Activated CD4-positive, CD25-positive, alpha-beta regulatory T cell treated with anti-CD3 and anti-CD28 coated beads, Interleukin-2, amount 50 U/mL, for 72 hours (primary cell): Measurements from ENCODE around the gene PRUNE2.

Experiments
- DNase-seq: peaks from one replicate; pipeline ENCODE4 v3.0.0; 2021

PRUNE2 gene

DNA sequence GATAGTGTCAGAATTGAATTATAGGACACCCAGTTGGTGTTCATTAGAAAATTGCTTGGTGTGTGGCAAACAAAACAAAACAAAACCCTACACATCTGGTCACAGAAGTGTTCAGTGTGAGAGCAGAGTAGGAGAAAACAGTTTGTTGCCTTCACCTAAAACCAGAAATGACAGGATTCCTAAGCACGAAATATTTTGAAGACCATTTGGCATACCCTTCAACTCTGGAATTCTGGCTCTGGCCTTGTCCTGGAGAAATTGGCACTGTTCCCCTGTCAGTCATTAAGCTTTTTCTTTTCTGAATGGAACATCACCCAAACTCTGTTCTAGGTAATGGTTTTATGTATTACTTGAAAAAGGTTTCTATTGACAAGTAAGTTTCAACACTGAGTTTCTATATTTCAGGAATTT is 251.9 kb downstream of the PRUNE2 start:
- no peak for DNase-seq

DNA sequence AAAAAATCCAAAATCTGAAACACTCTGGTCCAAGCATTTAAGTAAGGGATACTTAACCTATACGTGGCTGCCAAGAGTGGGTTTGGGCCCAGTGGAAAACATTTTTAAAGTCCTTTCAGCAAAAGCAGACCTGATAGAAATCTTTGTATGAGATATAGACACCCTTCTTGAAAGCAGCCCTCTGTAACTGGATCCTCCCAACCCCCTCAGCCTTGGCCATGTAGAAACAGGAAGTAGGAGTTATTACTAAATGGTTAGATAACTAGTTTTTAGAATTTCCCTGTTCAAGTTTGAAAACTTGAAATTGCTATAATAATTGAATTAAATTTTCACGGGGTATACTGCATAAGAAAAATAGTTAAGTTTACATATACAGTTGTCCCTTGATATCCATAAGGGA is 253.0 kb downstream of the PRUNE2 start:
- no peak for DNase-seq

DNA sequence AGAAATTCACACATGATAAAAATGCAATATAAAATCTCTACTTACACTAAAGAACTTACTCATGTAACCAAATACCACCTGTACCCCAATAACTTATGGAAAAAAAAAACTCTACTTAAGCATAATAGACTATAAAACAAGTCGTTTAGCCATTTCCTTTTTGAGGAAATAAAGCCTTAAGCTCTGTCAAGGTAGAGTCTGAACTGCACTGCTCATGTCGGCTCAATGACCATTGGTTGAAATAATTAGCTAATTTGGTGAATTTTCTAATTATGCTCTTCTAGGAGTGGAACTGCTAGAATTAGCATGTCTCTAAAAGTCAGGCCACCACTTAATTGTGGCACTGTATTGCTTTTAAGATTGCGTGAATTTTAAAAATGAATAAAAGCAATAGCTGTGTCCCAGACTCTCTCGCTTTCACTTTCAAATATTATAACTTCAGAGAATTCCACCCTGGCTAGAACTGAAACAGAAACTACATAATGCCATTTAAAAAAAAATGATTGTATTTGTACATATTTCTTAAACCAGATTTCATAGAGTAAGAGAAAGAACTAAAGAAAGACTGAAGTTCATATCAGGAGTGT is 254.7 kb downstream of the PRUNE2 start:
- no peak for DNase-seq

DNA sequence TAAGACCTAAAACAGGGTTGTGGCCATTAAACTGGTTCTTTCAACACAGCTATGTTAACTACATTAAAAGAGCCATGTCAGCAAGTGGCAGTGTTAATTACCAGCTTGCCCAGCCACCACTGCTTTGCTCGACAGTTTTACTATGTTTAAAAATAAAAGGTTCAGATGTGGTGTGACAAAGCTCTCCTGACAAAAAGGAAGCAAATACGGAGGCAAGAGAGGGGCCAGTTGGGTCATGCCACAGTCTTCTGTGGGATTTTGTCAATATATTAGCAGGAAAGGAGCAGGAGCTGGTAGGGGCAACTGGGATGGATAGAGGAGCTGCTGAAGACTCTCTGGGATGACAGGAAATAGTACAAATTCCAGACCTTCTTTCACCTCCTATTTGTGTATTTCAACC is 255.2 kb downstream of the PRUNE2 start:
- no peak for DNase-seq

DNA sequence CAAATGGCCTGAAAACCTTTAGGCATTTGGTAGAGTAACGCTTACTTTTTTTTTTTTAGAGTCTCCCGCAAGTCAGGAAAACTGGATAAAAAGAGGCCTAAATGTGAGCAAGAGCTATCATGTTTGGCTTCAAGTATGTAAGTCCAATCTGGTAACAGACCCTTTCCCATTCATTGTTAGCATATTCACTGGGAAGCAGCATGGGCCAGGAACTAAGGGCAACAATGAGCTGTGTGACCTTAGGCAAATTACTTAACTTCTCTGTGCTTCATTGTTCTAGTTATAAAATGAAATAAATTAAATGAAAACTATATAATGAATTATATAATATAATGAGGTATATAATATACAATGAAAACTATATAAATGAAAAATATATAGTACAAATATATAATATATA is 256.0 kb downstream of the PRUNE2 start:
- no peak for DNase-seq

DNA sequence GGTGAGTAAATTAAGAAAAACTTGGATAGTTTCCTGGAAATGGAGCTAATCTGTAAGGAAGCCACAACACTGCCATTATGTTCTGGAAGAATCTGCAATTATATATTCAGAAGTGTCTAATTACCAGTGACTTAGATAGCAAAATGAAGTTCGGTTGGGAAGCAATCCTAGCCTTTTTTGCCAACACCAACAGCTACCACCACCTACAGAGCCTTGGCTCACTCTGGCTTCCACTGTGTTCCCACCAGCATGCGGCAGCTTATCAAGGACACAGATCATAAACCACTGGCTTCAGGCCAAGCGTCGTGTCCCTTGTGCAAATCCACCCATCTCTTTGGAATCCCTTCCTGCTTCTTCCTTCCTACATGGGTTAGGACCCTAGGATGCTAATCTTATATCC is 259.7 kb downstream of the PRUNE2 start:
- no peak for DNase-seq

DNA sequence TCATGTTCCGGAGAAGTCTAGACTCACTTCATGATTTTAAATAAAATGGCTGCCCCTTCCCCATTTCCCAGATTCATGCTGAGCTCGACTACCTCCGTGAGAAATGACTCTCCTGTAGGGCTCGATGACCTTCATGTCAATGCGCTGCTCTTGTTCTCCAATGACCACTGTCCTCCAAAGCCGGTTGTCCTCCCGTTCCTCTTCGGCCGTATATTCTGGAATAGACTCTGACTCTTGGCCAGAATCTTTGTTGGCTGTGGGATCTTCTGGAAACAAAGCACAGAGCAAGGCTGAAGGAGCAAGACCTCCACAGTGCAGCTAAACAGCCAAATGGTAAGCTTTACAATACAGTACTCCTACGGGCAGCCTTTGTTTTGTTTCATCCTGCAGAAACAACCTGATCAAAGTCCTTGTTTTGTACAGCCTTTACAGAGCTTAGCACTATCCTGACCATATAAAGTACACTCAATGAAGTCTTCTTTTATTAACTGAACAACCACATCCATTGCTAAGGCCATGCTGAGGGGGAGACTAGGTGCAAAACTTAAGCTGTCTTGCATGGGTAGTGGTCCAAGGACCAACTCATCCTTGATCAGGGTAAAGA is 261.2 kb downstream of the PRUNE2 start:
- DNase-seq: no peak

DNA sequence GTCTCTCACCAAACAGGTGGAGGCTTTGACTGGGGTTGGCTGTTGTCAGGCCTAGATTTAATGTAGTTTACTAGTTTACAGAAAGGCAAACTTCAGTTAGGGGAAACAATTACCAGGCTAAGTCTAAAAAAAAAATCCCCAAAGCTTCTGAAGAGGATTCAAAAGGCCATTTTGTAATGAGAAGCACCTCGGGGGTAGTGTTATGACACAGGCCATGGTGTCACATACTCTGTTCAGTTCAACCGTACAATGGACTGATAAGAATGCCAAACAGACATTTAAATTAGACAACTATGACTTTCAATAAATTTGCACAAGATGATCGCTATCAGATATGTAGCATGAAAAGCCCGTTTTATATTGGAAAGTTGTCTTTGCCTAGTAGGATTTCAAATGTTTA is 261.7 kb downstream of the PRUNE2 start:
- no peak for DNase-seq

DNA sequence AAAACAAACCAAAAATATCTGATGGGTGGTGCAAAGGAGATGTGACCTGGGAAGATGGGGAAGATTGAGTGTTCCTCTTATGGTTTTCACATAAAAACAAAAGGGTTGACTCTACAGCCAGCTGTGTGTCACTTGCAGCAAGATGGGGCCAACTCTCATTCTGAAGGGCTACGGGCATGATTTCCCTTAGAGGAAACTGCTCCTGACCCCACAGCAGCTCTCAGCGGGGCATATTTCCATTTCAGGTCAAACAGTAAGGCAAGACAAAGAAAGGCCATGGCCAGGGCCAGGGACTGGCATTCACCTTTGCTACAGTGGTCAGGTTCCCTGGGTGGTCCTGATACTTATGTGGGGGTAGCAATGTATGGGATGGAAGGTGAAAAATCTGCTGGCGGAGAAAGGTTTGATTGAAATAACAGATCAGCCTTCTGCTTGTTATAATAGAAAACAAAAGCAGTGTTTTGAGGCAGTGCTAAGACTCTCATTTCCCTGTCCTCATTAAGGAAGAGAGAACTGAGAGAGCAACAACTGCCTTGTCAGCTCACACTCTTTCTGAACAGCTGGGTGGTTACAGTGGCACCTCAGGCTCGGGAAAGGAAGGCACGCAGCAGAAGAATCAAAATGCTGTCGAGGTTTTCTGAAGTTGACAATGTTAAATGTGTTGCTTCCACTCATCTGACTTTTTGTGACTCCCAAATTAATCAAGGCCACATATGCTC is 262.4 kb downstream of the PRUNE2 start:
- DNase-seq: no peak

DNA sequence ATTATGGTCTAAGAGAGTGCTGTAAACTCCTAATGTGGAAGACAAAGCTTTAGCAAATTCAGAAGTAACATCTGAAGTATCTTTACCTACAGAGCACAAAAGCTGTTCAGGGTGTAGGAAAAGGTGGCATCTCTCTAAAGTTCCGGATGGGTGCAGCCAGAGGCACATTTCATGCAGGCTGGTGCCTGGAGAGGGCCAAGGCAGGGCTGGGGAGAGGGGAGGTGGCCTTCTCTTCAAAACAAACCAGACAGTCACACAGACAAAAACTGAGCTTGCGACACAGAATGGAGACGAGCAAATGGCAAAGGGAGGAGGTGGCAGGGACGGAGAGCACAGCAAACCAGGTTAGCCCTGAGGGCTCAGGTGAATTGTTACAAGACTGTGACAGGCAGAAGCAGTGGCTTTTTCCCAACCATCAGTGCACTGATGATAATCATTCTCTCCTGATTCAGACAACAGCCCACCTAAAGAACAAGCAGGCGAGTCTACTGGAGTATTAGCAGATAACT is 263.2 kb downstream of the PRUNE2 start:
- no peak for DNase-seq

DNA sequence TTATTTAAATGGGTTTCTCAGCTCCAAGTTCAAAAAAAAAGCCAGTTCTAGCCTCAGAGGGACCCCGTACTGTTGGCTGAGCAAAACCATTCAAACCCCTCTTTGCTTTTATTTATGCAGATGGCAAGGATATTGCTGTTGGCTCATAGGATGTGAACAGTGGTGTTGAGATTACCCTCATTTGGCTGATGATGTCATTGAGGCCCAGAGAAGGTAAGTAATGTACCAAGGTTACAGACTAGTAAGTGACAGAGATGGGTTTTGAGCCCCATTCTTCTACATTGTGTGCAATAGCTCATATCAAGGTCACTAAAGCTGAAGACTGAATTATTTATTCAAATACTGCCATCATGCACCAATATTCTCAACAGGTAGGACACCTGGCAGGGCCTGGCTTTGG is 263.8 kb downstream of the PRUNE2 start:
- DNase-seq: no peak

DNA sequence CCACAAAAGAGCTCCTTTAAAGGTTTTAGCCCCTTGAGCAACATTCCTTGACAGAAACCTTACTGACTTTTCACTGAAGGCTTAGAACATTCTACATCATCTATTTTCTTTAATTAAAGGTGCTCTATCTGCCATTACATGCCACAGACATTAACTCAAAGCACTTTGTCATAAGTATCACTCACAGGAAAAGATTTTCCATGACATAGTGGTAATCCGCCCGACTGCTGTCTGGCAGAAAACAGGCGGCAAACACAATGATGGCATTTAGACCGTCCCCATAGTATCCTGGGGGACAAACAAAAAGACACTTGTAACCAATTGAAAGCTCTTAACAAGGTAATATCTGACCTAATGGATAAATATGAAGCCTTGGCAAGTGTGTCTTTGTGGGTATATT is 267.9 kb downstream of the PRUNE2 start:
- no peak for DNase-seq

DNA sequence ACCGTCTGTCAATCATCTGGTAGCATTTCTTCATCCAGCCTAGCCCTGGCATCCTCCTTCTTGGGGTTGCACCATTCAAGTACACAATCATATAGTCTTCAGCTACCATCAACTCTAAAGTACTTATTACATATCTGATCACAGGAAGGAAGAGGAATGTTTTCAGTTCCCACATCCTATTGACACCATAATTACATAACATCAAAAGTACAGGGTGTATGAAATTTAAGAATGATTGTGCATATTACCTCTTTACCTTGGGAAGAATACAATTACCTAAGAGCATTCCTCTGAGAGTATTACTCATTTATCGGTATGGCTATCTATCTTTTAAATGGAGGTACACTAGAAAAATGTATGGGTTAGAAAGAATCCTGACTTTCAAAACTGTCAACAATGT is 268.5 kb downstream of the PRUNE2 start:
- no peak for DNase-seq

DNA sequence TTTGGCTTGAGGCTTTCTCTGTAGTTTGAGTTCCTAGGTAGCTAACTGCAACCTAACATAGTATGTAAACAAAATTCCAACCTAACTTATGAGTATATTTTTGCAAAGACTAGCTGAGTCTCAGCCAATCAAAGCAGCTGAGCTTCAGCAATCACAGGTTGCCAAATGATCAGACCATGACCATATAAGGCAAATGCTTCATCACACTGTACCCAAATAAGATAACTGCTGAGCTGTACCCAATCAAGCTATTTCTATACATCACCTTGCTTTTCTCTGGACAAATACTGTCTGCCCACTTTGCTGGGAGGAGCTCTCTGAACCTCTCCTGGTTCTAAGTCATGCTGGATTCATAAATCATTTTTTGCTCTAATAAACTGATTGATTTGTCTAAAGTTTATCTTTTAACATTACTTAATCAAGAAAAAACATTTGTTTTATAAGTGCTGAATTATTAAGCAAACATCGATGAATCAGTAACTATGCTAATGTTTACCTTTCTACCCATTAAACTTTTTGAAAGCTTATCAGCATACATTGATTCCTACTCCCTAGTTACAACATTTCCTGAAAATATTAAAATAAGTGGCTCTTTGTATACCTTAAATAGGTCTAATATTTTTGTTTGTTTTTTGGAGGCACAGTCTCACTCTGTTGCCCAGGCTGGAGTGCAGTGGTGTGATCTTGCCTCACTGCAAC is 271.4 kb downstream of the PRUNE2 start:
- no peak for DNase-seq

DNA sequence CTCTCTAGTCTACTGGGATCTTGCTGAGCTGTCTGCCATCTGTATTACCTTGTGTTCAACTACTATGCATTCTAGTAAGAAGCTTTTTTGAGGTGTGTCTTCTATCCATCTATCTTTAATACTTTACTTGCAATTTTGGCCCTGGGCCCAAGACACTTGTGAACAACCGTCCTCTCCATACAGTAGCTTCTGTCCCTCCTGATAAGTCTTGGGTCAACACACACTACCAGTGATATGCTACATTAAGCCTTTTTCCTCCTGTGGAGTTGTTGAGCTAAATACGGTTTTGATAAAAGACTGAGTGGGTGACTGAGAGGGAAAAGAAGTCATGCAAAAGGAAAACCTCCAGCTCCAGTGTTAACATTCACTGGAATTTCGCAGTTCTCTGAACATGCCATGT is 275.0 kb downstream of the PRUNE2 start:
- no peak for DNase-seq

DNA sequence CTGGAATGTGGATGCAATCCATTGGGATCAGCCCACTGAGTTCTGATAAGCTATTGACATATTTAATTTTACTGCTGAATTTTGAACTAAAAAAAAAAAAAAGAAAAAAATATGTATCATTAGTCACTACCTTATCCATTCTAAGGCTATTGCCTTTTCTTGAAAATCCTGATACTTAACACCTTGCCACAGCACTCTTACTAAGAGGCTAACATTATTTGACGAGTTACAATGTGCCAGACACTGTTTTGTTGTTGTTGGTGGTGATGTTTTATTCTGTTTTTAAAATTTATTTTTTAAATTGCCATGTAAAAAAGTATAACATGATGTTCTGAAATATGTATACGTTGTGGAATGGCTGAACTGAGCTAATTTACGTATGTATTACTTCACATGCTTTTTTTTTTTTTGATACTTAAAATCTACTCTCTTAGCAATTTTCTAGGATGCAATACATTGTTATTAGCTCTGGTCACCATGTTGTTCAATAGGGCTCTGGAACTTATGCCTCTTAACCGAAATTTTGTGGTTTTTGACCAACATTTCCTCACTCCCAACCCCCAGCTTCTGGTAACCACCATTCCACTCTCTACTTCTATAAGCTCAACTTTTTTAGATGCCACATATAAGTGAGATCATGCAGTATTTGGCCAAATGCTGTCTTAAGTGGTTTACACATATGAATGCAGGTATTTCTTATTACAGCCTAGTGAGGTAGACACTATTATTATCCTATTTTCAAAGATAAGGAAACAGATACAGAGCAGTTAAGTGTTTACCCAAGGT is 276.5 kb downstream of the PRUNE2 start:
- no peak for DNase-seq

DNA sequence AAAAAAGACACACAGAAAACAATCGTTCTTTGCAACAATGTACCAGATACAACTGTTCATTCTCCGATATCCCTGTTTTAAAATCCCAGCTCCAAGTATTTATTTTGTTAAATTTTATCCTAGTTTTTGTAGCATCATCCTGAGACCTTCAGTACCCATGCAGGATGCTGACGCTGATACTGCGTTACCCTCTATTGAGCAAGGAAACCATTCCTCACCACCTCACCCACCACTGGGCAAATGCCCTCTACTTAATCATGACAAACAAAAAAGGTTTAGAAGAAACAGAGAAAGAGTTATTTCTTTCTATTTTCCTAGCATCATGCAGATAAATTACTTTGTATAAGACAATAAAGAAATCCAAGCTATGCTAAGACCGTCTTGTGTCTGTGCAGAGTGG is 277.8 kb downstream of the PRUNE2 start:
- DNase-seq: no peak

DNA sequence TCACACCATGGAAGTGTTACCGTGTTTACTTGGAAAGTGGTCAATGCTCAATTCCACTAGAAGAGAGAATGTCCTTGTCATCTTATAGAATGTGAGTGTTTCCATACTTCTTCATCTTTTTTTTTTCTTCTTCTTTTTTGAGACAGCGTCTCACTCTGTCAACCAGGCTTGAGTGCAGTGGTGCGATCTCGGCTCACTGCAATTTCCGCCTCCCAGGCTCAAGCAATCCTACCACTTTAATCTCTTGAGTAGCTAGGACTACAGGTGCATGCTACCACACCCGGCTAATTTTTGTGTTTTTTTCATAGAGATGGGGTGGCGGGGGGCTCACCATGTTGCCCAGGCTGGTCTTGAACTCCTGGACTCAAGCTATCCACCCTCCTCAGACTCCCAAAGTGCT is 278.9 kb downstream of the PRUNE2 start:
- DNase-seq: no peak

DNA sequence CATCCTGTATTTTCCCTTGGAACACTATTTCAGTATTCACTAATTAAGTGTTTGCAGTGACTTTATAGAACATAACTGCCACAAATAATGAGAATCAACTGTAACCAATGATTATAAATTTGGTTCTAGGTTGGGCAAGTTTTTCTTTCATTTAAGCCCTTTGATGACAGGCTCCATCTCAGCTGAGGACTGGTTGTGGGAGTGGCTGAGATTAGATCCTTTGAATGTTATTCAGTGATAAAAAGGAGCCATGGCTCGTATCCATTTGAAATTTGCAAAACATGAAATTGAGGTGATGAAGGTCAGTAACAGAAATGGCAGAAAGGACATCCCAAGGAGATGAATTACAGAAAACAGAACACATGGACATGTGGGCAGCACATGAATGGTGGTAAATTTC is 279.8 kb downstream of the PRUNE2 start:
- DNase-seq: no peak

DNA sequence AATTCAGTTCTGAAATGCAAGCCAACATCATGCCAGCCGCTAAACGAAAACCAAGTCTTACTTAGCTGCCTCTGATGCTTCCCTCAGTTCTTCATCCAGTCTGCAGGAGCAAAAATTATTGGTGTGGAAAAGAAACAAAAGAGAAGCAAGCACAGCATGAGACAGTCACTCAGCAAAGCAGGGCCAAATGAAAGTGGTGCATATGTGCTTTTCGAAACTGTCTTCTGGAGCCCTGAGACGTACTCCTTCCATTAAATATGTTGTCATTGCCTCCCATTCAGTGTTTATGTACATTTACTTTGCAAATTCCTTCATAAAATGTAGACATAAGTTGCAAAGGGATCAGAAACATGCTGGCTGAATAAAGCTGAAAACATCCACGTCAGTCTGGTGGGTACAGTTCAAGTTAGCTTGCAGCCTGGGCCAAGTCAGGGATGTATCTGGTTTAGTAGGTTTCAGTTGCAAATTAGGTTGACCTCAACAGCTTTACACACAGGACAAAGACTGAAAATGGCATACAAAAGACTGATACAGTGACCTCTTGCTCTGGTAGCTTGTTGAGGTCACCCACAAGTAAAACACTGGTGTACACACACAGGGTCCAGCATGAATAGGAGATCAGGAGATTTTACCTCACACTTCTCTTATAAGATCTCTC is 281.4 kb downstream of the PRUNE2 start:
- DNase-seq: no peak

DNA sequence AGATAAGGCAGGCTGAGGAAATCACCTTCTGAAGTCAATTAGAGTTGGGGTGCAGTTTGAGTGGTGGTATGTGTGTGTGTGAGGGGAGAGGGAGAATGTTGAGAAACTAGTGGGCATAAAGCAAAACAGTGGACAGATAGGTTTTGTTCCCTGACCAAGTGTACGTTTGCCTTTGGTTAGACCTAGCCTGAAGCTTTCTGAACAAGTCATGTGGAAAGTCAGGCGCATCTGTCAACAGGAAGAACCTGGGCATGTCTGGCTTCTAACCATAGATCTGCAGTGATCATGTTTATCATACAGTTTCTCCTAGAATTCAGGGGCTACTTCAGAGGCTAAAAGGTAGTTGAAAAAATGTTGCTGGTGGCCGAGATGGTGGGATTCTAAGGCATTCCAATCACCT is 284.9 kb downstream of the PRUNE2 start:
- DNase-seq: no peak

DNA sequence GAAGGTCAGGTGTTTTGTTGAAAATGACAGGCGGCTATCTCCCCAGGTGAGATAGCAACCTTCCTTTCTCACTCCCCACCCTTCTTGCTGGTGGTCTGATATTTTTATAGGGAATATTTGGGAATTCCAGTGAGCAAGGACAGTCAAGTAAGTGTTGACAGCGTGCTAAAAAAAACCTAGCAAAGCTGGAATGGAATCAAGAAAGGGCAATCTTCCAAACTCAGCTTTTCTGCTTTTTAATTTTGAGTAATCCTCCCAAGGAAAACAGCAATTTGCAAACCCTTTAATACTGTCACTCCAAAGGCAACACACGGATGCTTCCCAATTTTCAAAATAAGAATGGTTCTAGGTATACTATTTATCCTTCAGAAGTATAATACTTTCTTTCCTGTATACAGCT is 285.3 kb downstream of the PRUNE2 start:
- no peak for DNase-seq

DNA sequence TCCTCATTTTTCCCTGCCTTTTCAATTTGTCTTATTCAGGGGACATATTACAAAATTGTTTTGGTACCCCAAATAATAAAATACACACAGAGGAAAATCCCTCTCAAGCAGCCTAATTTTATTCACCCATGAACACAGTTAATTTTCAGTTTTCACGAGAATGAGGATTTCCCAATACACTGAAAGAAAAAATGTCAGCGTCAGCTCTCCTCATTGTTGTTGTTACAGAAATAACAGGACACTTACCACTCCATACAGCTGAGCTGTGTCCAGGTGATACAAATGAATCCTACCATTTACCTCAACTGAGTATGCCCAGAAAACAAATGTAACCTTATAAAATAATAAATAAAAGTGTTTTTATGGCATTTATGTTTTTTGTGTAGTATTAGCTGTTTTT is 286.3 kb downstream of the PRUNE2 start:
- DNase-seq: no peak
